ENCODE data around the gene SSUH2. TPM values are rescaled to one million over a fixed set of nuclear protein-coding genes. Genes with fewer than 3 reads are reported as not detected.

The SSUH2 gene
- polyA plus RNA-seq, 3 donors = not detected

- H3K27me3 ChIP-seq (ENCODE audit: control insufficient read depth in 2 of 2, insufficient read depth in 2 of 2, low read length in 2 of 2) = no peaks in the 10 kb centered on the region
- H2AFZ ChIP-seq (ENCODE audit: insufficient read depth, low read depth, low read length, poor library complexity, severe bottlenecking) = no peak overlapping the region
- Mint-ChIP-seq H3K27me3 (ENCODE audit: low read depth in 3 of 3) (peaks cover 5 to 8% (median 7%) of the 10 kb centered on the region in 3 donors), H3K9me3 (peaks cover 0 to 2% (median 0%) of the 10 kb centered on the region in 7 donors), H3K4me3 (no peak overlapping the region), H3K27ac (no peak overlapping the region), H3K36me3 (no peaks in the 10 kb centered on the region), H3K4me1 (peaks cover 6% of the 10 kb centered on the region)
- H3K36me3 ChIP-seq (replicated peaks in 1 of 2; ENCODE audit: control insufficient read depth in 1 of 2, insufficient read depth in 2 of 2, low read length in 2 of 2) = no peaks in the 10 kb centered on the region
- DNase-seq = no peak
- H4K20me1 ChIP-seq (ENCODE audit: insufficient read depth, low read length) = no peaks in the 10 kb centered on the region
- no peaks in the 10 kb centered on the region for H3K79me2 ChIP-seq (ENCODE audit: insufficient read depth, low read length)
- no peak overlapping the region for H3K9ac ChIP-seq (ENCODE audit: insufficient read depth, low read length, poor library complexity, severe bottlenecking)
- 100% methylated on average over 5 of the region's 8 CpGs for WGBS (ENCODE audit: insufficient coverage)
- TF ChIP-seq CTCF (IDR thresholded peaks at IDR 0.05) = no peak
- intact Hi-C loops (cut with micrococcal nuclease) = no loop called here
- H3K4me1 ChIP-seq (ENCODE audit: control insufficient read depth in 1 of 2, insufficient read depth in 2 of 2, low read length in 2 of 2) = no peaks in the 10 kb centered on the region
- H3K4me2 ChIP-seq (replicated peaks; ENCODE audit: extremely low read depth, low read length, poor library complexity, severe bottlenecking) = no peak overlapping the region
- no peak overlapping the region for H3K4me3 ChIP-seq (replicated peaks in 1 of 3; ENCODE audit: low read depth in 2 of 3, low read length in 3 of 3)
- no peaks in the 10 kb centered on the region for H3K9me3 ChIP-seq (replicated peaks in 1 of 2; ENCODE audit: control insufficient read depth in 1 of 2, insufficient read depth in 1 of 2, low read length in 2 of 2)
- no peak overlapping the region for H3K27ac ChIP-seq (ENCODE audit: low read depth in 1 of 2, low read length in 2 of 2)
Observed at GRCh38 chr3:8653800-8654408, 9.3 kb upstream of the SSUH2 start.

- intact Hi-C loops (cut with micrococcal nuclease) = no loop called here
- H2AFZ ChIP-seq (ENCODE audit: insufficient read depth, low read depth, low read length, poor library complexity, severe bottlenecking) = no peak overlapping the region
- Mint-ChIP-seq H3K9me3 (peaks cover 0 to 2% (median 0%) of the 10 kb centered on the region in 7 donors), H3K4me1 (no peaks in the 10 kb centered on the region), H3K4me3 (no peak overlapping the region), H3K27ac (no peak overlapping the region), H3K36me3 (no peaks in the 10 kb centered on the region), H3K27me3 (ENCODE audit: low read depth in 3 of 3) (peaks cover 5 to 7% (median 5%) of the 10 kb centered on the region in 3 donors)
- TF ChIP-seq CTCF (IDR thresholded peaks at IDR 0.05) = no peak
- H3K36me3 ChIP-seq (replicated peaks in 1 of 2; ENCODE audit: control insufficient read depth in 1 of 2, insufficient read depth in 2 of 2, low read length in 2 of 2) = no peaks in the 10 kb centered on the region
- H3K4me3 ChIP-seq (replicated peaks in 1 of 3; ENCODE audit: low read depth in 2 of 3, low read length in 3 of 3) = no peak overlapping the region
- no peak for DNase-seq
- no peaks in the 10 kb centered on the region for H3K27me3 ChIP-seq (ENCODE audit: control insufficient read depth in 2 of 2, insufficient read depth in 2 of 2, low read length in 2 of 2)
- H3K79me2 ChIP-seq (ENCODE audit: insufficient read depth, low read length) = no peaks in the 10 kb centered on the region
- 89% methylated on average over 1 of the region's 2 CpGs for WGBS (ENCODE audit: insufficient coverage)
- H3K4me1 ChIP-seq (ENCODE audit: control insufficient read depth in 1 of 2, insufficient read depth in 2 of 2, low read length in 2 of 2) = no peaks in the 10 kb centered on the region
- no peak overlapping the region for H3K27ac ChIP-seq (ENCODE audit: low read depth in 1 of 2, low read length in 2 of 2)
- no peaks in the 10 kb centered on the region for H3K9me3 ChIP-seq (replicated peaks in 1 of 2; ENCODE audit: control insufficient read depth in 1 of 2, insufficient read depth in 1 of 2, low read length in 2 of 2)
- H3K9ac ChIP-seq (ENCODE audit: insufficient read depth, low read length, poor library complexity, severe bottlenecking) = no peak overlapping the region
- no peak overlapping the region for H3K4me2 ChIP-seq (replicated peaks; ENCODE audit: extremely low read depth, low read length, poor library complexity, severe bottlenecking)
- no peaks in the 10 kb centered on the region for H4K20me1 ChIP-seq (ENCODE audit: insufficient read depth, low read length)
Observed at GRCh38 chr3:8652324-8652987, 7.9 kb upstream of the SSUH2 start.
